Suppressor macrophage (primary cell): ENCODE measurements around the gene LYPD4.
"Not testable (repeated sequence)": the region's sequence is repeated elsewhere in the genome, so short reads cannot be mapped to it uniquely, and the experiment has no call there.

Experiments
- DNase-seq, 4 experiments: peaks; one replicate each; pipeline ENCODE4 v3.0.0-alpha.2; 2020 to 2022
- total RNA-seq, 17 experiments: gene quantifications; one replicate each; lab custom pipeline; 2026; ENCODE audit warnings: mixed read lengths in 6 of 17, inconsistent platforms in 3 of 17; lab: John Stamatoyannopoulos, UW

Gene LYPD4, protein sequence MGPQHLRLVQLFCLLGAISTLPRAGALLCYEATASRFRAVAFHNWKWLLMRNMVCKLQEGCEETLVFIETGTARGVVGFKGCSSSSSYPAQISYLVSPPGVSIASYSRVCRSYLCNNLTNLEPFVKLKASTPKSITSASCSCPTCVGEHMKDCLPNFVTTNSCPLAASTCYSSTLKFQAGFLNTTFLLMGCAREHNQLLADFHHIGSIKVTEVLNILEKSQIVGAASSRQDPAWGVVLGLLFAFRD
- total RNA-seq, result 0 to 0.99 (median 0) reads per million in 17 experiments

DNA sequence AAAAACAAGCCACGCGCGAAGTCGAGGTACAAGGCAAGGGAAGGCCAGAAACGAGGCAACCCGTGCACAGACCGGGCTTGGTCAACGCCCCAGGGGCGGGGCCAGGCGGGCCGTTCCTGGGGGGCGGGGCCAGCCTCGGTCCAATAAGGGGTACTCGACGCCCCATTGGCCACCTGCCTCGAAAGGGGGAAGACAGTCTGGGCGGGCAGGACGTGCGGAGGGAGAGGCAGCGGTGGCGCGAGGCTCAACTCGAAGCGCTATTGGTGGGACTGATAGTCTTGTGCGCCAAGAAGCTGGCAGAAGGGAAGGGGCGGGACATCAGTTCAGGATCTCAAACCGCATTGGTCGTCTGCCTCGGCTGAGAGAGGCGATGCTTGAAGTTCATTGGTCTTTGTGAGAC is at the start of gene LYPD4:
Gene LYPD4, minus strand, starts transcription at position 83 of the 400 bp plus-strand sequence. CDS start 5,398 bp downstream, outside the sequence.
- DNase-seq, result no peak

DNA sequence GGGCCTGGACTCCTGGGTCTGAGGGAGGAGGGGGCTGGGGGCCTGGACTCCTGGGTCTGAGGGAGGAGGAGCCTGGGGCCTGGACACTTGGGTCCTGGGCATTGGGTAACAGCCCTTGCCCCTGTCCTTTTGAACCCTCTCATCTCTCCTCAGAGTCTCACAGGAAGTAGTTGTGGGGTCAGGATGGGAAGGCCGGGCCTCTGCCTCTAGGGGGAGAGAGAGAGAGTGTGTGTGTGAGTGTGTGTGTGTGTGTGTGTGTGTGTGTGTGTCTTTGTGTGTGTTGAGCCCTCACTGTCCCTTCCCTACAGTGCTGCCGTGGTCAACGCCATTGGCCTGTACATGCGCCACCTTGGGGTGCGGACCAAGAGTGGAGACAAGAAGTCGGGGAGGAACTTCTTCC is 49.4 kb upstream of the LYPD4 start:
- DNase-seq, result no peak

DNA sequence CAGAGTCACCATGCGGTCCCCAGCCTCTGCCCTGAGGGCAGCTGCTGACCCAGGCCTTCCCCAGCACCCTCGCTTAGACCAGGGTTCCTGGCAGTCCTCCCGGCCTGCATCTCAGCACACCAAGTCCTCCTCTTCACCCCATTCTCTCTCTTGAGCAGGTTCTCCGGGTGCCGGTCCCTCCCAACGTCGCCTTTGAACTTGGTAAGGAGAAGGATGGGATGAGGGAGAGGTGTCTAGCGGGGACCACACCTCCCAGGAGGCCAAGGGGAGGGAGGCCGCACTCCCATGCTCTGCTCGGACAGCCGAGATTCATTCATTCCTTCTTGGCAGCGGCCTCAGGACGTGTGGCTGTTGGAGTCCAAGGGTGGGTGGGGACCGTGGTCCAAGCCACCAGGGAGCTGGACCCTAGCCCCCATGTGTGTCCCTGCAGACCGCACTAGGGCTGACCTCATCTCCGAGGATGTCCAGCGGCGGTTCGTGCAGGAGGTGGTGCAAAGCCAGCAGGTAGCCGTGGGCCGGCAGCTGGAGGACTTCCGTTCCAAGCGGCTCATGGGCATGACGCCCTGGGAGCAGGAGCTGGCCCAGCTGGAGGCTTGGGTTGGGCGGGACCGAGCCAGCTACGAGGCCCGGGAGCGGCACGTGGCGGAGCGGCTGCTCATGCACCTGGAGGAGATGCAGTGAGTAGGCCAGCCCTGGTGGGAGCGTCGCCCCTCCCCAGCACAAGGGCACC is 47.9 kb upstream of the LYPD4 start:
- DNase-seq, result no peak

DNA sequence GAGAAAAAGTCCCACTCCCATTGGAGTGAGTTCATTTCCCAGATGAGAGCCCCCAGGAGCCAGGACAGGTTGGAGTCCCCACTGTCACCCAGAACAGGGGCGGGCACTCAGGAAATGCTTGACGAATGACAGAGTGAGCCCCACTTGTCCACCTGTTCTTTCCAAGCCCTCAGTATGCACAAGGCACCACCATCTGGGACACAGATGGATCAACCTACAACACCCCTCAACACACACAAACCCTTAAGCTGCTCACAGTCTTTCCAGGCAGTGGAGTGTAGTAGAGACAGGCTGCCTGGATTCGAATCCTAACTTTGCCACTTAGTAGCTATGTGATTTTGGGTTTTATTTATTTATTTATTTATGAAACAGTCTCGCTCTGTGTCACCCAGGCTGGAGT is 46.5 kb upstream of the LYPD4 start:
- no peak for DNase-seq

DNA sequence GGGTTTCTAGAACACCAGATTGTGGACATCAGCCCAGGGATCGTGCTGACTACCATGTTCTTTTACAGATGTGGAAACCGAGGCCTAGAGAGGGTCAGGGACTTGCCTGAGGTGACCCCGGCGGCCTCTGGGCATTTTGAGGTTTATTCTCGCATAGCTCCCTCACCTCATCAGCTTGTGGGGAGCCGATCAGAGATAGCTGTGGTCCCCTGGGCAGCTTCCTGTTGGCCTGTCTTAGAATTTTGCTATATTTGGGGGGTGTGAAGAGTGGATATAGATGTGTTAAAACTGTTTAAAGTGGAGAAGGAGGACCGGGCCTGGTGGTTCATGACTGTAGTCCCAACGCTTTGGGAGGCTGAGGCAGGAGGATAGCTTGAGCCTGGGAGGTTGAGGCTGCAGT is 45.4 kb upstream of the LYPD4 start:
- no peak for DNase-seq

DNA sequence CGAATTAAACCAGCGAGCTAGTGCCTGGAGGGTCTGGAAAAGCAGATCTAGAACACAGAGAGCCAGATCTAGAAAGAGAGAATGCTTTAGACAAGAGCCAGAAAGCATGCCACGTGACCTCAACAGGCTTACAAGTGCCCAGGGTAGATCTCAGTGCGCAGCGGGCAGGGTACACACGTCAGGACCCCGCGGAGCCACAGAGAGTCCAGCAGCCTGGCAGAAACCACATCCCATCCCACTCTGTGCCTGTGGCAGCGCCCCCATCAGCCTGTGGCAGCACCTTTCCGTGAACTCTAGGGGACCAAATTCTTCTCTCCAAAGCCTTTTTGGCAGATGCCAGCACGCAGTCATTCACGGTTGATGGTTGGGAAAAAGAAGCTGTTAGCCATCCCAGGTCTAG is 44.4 kb upstream of the LYPD4 start:
- DNase-seq, result no peak

DNA sequence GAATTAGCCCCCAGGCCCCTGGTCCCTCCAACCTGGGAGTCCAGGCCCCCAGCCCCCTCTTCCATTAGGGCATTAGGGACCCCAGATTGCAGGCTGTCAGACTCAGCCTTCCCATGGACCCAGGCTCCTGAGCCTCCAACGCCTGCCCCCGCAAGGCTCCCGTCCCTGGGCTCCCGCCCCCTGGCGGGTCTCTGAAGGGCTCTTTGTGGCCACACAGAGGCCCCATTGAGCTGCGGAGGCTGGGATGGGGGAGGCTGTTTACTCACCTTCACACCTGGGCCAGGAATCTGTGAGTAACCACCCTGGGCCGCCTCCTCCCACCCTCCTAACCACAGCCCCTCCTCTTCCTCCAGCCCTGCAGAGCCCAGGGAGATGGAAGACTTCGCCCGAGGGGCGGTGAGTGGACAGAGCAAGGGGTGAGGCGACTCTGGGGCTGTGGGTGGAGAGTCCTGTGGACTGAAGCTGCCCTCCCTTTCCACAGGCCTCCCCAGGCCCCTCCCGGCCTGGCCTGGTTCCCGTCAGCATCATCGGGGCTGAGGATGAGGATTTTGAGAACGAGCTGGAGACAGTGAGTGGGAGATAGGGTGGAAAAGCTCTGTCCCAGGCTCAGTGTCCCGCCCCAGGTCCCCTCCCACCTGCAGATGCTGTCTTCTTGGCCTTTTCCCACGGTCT is 43.4 kb upstream of the LYPD4 start:
- DNase-seq, result no peak

DNA sequence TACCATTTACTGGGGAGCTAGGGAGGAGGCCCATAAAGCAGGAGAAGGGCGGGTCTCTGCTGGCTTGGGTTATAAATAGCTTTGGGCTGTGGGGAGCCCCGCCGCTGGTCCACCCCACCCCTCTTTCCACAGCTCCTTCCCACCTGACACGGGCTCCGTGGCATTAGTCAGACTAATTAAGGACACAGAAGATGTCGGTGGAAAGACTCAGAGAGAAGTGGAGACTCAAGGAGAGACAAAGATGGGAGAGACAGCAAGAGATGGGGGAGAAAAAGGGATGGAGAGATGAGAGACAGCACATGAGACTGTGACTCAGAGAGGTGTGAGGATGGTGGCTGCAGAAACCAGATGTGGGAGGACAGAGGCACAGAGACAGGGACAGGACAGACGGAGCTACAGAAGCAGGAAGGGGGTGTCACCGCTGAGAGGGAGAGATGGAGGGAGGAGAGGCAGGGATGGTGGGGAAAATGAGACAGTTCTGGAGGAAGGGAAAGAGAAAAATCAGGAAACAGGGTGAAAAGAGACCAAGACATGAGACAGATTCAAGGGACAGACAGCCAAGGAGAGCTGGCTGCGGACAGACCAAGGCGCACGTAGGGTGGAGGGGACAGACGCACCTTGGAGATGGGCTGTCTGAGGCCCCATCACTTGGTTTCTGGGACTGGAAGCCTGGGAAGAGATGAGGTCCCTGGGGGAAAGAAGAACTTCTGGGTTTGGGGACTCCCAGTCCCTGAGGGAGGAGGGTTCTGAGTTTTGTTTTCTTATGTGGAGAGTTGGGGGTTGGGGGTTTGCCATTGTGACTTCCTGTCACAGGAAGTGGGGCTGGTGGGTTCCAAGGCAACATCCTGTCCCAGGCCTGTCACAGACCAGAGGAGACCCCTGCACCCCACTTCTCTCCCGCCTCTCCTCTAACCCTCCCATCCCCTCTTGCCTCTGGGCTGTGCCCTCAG is 42.6 kb upstream of the LYPD4 start:
- DNase-seq, result no peak

DNA sequence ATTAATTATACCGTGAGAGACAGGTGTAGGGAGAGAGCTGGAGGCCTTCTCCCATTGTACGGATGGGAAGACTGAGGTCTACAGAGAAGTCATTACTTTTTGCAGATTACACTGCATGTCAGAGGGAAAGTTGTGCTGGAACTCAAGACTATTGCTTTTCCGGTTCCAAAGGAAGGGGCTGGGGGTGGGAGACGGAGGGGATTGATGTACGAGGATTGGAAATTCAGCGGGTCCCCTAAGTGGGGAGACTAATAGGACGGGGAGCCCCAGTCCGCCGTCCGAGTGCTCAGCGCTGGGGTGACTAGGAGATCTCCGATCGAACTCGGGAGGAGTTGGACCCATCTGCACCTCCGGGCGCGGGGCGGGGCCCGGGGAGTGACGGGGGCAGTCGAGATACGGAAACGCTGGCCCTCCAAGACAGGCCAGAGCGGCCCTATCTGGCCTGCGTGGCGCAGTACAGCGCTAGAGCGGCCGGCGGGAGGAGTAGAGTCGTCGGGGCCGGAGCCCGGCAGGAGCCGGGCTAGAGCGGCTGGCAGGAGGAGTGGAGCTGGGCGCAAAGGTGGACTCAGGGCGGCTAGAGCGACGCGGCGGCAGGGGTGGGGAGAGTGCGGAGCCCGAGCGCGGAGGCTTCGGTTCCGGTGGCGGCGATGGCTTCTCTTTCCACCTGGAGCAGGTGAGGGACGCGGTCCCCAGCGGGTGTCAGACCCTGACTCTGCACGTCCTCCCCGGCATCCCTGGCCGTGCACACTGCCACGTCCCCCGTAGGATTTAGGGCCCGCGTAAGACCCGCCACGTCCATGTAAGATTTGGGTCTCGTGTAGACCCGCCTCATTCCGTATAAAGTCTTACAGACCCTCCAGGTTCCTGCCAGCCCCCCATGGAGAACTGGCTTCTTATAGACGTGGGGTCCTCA is 39.6 kb upstream of the LYPD4 start:
- DNase-seq, result peak; percentile 96 to 99 (median 98)

DNA sequence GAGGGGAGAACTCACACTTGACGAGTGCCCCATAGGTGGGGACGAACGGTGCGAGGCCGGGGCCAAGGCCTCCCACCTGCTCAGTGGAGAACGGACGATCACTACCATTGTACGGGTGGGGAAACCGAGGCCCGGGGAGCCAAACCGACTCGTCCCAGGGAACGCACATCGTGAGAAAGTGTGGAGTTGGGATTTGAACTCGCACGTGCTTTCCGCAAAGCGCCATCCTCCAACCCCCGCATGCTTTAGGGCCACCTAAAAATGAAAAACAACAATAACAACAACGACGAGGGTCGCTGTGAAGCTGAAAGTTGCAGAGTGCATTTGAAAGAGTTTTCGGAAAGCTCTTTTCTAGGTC is 39.0 kb upstream of the LYPD4 start:
- DNase-seq, result peak in 2 of 4 experiments; percentile 19 to 31

DNA sequence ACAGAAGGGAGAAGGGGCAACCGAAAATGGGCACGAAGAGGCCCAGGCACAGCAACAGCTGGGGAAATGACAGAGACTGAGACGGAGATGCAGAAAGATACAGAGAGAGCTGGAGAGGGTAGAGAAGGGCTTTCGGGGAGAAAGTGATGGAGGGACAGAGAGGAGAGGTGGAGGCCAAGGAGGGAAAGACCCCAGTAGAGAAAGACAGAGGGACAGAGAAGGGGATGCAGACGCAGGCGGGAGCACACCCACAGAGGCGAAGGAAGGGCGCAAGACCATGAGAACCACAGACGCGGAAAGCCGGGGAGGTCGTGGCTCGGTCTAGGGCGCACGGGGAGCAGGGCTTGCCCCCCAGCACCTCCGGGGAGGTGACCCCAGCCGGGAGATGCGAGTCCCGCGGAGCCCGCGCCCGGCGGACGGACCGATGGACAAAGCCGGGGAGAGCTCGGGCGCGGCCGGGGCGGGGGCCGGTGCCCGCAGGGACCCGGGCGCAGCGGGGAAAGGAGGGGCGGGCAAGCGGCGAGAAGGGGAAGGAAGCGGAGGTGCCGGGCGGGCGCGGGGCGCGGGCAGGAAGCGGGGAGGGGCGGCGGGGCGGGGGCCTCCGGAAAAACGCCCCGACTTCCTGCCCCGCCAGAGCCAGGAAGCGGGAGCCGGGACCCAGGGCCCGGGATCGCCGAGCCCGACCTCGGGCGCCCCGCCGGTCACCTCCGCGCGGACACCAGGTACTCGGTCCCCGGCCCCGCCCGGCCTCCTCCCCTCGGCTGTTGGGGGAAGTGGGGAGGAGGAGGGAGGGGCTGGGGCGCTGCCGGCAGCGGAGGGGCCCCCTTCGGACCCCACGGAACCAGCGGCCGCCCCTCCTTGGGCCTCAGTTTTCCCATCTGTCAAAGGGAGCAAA is 38.3 kb upstream of the LYPD4 start, which contains the start of gene ARHGEF1:
Gene ARHGEF1, plus strand, starts transcription at position 617 of the 895 bp plus-strand sequence. CDS start 4,899 bp downstream, outside the sequence.
- peak; percentile 43 to 83 (median 68) for DNase-seq

DNA sequence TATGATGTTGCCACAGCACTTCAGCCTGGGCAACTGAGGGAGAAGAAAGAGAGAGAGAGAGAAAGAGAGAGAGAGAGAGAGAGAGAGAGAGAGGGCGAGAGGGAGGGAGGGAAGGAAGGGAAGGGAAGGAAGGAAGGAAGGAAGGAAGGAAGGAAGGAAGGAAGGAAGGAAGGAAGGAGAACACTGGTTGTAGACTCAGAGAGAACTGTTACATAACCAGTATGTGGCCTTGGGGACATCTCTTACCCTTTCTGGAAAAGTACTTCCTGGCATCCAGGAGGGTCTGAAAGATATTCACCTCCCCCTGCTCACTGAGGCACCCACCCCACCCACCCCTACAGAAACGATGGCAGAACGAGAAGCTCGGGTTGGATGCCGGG is 35.8 kb upstream of the LYPD4 start:
- DNase-seq, result no peak

DNA sequence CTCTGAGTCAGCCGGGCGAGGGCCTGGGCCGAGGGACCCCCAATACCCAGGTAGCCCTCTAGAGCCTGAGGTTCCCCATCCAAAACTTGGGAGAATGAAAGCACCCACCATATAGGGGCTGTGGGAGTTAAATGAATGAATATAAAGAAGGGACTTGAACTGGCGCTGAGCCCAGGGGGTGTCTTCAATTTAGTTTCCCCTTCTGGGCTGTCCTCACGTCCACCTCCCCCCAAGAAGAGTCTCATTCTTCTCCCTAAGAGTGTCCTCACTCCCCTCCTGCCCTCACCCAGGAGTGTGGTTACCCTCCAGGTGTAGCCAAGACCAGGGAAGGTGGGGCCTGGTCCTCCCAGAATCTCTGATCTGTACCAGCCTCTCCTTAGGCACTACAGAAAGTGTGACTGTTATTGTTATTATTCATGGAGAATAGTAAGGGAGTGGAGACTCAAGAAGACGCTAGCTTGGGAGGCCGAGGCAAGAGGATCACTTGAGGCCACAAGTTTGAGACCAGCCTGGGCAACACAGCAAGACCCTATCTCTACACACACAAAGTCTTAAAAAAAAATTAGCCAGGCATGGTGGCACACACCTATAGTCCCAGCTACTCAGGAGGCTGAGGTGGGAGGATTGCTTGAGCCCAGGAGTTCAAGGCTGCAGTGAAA is 35.3 kb upstream of the LYPD4 start:
- no peak for DNase-seq

DNA sequence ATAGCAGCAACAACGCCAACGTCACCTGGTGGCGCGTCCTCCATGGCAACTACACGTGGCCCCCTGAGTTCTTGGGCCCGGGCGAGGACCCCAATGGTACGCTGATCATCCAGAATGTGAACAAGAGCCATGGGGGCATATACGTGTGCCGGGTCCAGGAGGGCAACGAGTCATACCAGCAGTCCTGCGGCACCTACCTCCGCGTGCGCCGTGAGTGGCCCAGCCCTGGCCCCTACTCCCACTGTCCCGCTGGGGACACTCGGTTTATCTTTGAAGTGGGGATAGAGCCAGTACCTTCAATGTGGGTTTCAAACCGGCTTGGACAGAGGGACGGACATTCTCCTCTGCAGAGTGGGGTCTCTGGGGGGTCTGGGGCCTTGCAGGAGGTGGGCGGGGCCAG is 34.6 kb upstream of the LYPD4 start:
- no peak for DNase-seq

DNA sequence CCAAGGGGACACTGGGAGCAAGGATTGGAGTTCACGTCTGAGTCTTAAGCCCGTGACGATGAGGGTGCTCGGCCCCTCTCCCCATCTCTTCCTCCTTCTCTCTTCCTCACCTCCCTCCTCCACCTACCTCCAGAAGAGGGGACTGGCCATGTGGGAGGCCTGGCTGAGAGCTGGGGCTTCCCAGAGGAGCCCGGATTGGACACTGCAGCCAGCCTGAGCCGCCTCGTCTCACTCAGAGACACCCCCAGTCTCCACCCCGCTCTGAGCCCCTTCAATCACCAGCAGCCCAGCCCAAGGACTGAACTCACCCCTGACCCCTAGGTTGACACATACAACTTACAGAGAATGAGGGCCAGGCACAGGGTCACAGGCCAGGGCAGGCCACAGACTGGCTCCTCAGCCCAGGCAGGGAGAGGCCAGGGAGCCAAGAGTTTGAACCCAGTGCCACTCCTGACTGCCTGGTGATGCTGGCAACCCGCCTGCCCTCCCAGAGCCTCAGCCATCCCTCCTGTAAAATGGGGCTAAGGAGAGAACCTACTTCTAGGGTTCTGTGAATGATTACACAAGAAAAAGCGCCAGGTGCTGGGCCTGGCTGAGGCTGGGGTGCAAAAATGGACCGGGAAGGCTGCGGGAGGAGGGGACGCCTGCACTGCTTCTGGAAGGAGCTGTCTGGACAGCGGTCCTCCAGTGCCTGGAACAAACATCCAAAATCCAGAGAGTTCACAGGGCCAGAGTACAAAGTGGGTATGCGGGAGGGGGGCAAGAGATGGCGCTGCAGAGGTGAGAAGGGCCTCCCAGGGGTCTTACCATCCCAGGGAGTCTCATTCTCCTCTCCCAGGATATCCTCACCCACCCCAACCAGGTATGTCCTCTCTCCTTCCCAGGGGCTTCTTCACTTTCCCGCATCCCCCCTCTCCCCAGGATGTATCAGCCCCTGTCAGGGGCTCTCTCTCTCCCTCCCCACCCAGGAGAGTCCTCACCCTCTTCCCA is 33.7 kb upstream of the LYPD4 start:
- peak; percentile 28 to 84 (median 74) for DNase-seq

DNA sequence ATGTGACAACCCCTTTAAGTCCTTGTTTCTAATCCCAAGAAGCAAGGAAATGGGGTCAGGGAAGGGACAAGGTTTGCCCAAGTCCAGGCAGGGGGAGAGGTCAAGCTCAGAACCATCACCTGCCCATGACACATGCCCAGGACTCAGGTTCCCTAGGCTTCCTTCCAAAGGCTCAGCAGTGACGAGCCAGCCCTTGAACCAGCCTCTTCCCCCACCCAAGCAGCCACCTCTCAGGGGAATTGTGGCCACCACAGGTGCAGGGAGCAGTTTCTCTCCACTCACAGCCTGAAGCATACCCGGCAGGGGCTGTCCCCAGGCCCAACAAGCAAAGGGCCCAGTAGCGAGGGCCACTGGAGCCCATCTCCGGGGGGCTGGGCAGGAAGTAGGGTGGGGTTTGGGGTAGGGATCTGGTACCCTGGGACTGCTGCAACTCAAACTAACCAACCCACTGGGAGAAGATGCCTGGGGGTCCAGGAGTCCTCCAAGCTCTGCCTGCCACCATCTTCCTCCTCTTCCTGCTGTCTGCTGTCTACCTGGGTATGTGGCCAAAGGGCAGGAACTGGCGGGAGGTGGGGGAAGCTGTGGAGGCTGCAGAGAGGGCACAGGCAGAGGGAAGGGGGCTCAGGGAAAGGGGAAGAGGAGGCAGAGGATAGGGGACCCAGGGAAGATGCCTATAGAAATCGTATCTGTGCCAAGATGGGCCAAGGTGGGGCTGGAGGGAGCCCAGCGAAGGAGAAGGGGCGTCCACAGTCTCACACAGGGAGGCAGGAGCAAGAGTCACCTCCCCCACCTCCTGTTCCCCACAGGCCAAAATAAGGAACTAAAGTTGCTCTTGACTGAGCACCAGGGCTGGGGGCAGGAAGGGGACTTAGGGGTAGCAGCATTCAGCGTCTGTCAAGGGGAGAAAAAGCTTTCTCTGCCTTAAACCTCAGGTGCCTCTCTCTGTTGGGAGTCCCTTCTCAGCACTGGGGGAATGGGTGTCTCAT is 32.7 kb upstream of the LYPD4 start, which contains the start of gene CD79A:
Gene CD79A, plus strand, starts transcription at position 433 of the 986 bp plus-strand sequence. Its CDS starts 26 bp downstream, at position 459.
- peak; percentile 58 to 80 (median 77) for DNase-seq

DNA sequence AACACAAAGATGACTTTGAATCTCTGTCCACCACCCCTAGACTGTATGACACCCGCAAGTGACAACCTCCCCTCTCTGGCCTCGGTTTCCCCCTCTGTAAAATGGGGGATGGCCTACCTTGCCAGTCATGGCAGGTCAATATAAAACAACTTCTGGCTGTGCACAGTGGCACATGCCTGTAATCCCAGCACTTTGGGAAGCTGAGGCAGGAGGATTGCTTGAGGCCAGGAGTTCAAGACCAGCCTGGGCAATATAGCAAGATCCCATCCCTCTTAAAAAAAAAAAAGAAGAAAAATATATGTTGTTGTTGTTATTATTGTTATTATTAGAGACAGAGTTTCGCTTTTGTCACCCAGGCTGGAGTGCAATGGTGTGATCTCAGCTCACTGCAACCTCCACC is 31.5 kb upstream of the LYPD4 start:
- not testable (repeated sequence) for DNase-seq
